Measurements from ENCODE around the gene ANKRD13C.
"Not testable (repeated sequence)": the region's sequence is repeated elsewhere in the genome, so short reads cannot be mapped to it uniquely, and the experiment has no call there.

ANKRD13C gene, protein sequence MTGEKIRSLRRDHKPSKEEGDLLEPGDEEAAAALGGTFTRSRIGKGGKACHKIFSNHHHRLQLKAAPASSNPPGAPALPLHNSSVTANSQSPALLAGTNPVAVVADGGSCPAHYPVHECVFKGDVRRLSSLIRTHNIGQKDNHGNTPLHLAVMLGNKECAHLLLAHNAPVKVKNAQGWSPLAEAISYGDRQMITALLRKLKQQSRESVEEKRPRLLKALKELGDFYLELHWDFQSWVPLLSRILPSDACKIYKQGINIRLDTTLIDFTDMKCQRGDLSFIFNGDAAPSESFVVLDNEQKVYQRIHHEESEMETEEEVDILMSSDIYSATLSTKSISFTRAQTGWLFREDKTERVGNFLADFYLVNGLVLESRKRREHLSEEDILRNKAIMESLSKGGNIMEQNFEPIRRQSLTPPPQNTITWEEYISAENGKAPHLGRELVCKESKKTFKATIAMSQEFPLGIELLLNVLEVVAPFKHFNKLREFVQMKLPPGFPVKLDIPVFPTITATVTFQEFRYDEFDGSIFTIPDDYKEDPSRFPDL

GRCh38 chr1:70354332-70355110 is at the start of gene ANKRD13C:
Gene ANKRD13C, minus strand, starts transcription at chr1:70354722. Its CDS starts 314 bp downstream, at chr1:70354408.
- peak; percentile 92 for DNase-seq (ENCODE audit: low read depth)

GRCh38 chr1:70403759-70404158 is 49.2 kb upstream of the ANKRD13C start:
- no peak for DNase-seq (ENCODE audit: low read depth)

- no peak for DNase-seq (ENCODE audit: low read depth)
These were observed 47.5 kb upstream of the ANKRD13C start for GRCh38 chr1:70401974-70402373.

GRCh38 chr1:70400335-70400734 is 45.8 kb upstream of the ANKRD13C start:
- DNase-seq (ENCODE audit: low read depth) = no peak

- DNase-seq (ENCODE audit: low read depth) = no peak
These were observed 42.5 kb upstream of the ANKRD13C start for GRCh38 chr1:70397013-70397412.

GRCh38 chr1:70396607-70397006 is 42.1 kb upstream of the ANKRD13C start:
- DNase-seq (ENCODE audit: low read depth) = no peak

GRCh38 chr1:70392626-70393025 is 38.1 kb upstream of the ANKRD13C start:
- no peak for DNase-seq (ENCODE audit: low read depth)

- DNase-seq (ENCODE audit: low read depth) = no peak
These were observed 33.0 kb upstream of the ANKRD13C start for GRCh38 chr1:70387507-70387906.

DNA sequence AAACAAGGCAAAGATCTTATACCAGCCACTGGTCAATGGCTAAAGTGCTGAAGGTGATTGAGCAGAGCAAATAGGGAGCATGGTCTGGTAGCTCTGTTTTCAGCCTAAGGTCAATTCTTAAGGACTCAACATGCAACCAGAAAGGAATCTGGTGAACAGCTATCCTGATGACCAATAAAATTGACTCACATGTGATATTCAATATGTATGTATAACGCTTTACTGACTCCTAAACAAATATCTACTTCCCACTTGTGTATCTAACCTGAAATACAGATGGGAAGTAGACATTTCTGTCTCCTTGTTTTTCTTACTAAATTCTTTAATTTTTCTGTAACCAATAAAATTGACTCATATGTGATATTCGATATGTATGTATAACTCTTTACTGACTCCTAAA is 31.6 kb upstream of the ANKRD13C start:
- DNase-seq (ENCODE audit: low read depth) = no peak

DNA sequence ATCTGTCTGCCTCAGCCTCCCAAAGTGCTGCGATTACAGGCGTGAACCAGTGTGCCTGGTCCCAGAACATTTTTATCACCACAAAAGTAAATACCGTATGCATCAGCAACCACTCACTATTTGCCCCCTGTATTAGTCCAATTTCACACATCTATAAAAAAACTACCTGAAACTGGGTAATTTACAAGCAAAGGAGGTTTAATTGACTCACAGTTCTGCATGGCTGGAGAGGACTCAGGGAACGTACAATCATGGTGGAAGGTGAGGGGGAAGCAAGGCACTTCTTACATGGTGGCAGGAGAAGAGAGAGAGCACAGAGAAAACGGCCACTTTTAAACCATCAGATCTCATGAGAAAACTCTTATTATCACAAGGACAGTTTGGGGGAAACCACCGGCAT is 31.0 kb upstream of the ANKRD13C start:
- DNase-seq (ENCODE audit: low read depth) = no peak

DNA sequence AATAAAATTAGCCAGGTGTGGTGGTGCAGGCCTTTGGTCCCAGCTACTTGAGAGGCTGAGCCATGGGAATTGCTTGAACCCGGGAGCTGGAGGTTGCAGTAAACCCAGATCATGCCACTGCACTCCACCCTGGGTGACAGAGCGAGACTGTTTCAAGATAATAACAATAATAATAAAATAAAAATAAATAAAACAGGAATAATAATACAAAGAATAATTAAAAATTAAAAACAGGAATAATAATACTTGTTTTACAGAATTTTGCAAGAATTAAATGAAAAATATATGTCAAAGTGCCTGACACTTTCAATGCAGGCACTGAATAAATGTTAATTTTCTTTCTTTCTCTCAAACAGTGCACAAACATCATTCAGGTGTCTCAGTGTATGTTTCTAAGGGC is 30.0 kb upstream of the ANKRD13C start:
- no peak for DNase-seq (ENCODE audit: low read depth)

- DNase-seq (ENCODE audit: low read depth) = no peak
These were observed 29.0 kb upstream of the ANKRD13C start for GRCh38 chr1:70383483-70383882.

DNA sequence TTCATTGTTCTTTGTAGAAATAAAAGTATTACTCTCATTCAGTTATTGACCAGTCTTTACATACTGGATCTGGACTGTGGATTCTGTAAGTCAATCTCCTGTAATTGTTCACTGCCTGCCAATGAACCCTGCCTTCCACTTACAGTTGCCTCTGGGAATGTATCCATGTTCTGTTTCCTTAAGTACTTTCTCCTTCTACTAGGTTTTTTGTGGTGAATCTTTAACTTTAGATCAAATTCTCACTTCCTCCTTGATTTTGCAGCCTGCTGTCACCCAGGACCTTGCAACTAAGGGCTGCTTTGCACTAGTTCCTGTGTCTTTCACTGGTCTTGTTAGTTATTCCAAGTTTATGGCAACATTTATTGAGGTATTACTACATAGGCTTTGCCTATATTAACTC is 28.2 kb upstream of the ANKRD13C start:
- DNase-seq (ENCODE audit: low read depth) = no peak

GRCh38 chr1:70376196-70376595 is 21.7 kb upstream of the ANKRD13C start:
- DNase-seq (ENCODE audit: low read depth) = no peak

DNA sequence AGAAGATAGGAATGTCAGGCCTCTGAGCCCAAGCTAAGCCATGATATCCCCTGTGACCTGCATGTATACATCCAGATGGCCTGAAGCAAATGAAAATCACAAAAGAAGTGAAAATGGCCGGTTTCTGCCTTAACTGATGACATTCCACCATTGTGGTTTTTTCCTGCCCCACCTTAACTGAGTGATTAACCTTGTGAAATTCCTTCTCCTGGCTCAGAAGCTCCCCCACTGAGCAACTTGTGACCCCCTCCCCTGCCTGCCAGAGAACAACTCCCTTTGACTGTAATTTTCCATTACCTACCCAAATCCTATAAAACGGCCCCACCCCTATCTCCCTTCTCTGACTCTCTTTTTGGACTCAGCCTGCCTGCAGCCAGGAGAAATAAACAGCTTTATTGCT is 19.1 kb upstream of the ANKRD13C start:
- DNase-seq (ENCODE audit: low read depth) = not testable (repeated sequence)

- no peak for DNase-seq (ENCODE audit: low read depth)
These were observed 17.9 kb upstream of the ANKRD13C start for GRCh38 chr1:70372426-70372825.

- DNase-seq (ENCODE audit: low read depth) = not testable (repeated sequence)
These were observed 17.1 kb upstream of the ANKRD13C start for GRCh38 chr1:70371586-70371985.

- not testable (repeated sequence) for DNase-seq (ENCODE audit: low read depth)
These were observed 12.9 kb upstream of the ANKRD13C start for GRCh38 chr1:70367397-70367796.

DNA sequence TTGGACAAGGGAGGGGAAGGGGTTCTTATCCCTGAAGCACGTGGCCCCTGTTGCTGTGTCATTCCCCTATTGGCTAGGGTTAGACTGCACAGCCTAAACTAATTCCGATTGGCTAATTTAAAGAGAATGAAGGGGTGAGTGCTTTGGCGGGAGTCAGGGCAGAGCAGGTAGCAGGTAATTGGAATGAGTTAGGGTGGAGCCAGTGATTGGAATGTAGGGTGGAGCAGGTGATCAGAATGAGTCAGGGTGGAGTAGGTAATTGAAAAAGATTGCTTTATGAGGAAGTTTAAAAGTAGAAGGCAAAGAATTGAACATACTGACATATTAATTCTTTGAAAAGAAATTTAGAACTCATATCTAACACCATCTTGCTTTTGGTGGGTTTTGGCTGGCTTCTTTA is 12.5 kb upstream of the ANKRD13C start:
- not testable (repeated sequence) for DNase-seq (ENCODE audit: low read depth)

GRCh38 chr1:70366425-70366952 is 12.0 kb upstream of the ANKRD13C start:
- not testable (repeated sequence) for DNase-seq (ENCODE audit: low read depth)

GRCh38 chr1:70364439-70364838 is 9.9 kb upstream of the ANKRD13C start:
- no peak for DNase-seq (ENCODE audit: low read depth)

DNA sequence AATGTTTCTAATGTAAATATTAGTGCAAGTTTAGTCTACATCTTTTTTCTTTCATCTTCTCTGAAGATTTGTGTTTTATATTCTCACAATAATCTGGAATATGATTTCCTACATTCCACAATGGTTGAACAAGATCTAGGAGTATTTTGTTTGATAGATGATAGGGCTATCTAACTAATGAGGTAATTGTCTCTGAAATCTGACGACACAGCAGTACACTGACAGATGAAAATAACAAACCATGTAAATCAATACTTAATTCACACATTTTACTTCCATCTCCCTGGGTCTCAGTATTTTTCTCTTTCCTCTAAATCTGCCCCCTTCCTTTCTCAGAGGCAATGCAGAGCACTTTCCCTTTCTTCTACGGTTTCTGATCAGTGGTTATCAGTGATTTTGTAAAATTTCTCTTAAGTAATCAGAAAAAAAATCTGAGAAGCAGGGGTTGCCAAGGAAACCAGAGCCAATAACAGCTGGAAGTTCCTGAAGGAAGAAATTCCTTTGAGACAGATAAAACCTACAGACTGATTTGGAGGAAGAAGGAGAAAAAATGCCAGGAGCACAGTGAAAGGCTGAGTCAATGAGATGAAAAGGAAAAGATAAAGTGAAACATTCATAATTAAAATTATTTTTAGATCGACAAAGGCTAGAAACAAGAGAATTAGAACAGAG is 7.3 kb upstream of the ANKRD13C start:
- no peak for DNase-seq (ENCODE audit: low read depth)
